Smooth muscle cell (in vitro differentiated cells): Measurements from ENCODE around the gene RBP5. TPM values are rescaled to one million over a fixed set of nuclear protein-coding genes. Genes with fewer than 3 reads are reported as not detected.
A peak's percentile ranks its signal among the peaks of the same experiment; 100 is the strongest.

Experiments used
- DNase-seq: peaks from one replicate; lab custom pipeline; 2025; ENCODE audit not compliant: unreplicated experiment; lab: John Stamatoyannopoulos, UW
- H2AFZ ChIP-seq: fragments of 200-600 bp; sonication (generic); 2 replicates; pipeline ENCODE4 v1.6.0; 2016; ENCODE audit warnings: antibody characterized with exemption, low read depth, mild to moderate bottlenecking
- H3F3A ChIP-seq: fragments of 200-600 bp; sonication (generic); 2 replicates; pipeline ENCODE4 v1.6.0; 2017; ENCODE audit warnings: antibody characterized with exemption, low read depth
- H3K27ac ChIP-seq: fragments of 200-600 bp; sonication (generic); 2 replicates; pipeline ENCODE4 v1.5.1; 2016; ENCODE audit warnings: low read depth, mild to moderate bottlenecking
- H3K27me3 ChIP-seq: fragments of 200-600 bp; sonication (generic); 2 replicates; pipeline ENCODE4 v1.6.1; 2016; ENCODE audit warnings: low read depth, mild to moderate bottlenecking
- H3K36me3 ChIP-seq: fragments of 200-600 bp; sonication (generic); 2 replicates; pipeline ENCODE4 v1.5.1; 2016; ENCODE audit warnings: low read depth
- H3K4me1 ChIP-seq: fragments of 200-600 bp; sonication (generic); 2 replicates; pipeline ENCODE4 v1.5.1; 2016; ENCODE audit warnings: low read depth
- H3K4me2 ChIP-seq: fragments of 200-600 bp; sonication (generic); 2 replicates; pipeline ENCODE4 v1.6.0; 2016; ENCODE audit warnings: mild to moderate bottlenecking
- H3K4me3 ChIP-seq: fragments of 200-600 bp; sonication (generic); 2 replicates; pipeline ENCODE4 v1.5.1; 2016; ENCODE audit warnings: mild to moderate bottlenecking
- H3K79me2 ChIP-seq: fragments of 200-600 bp; sonication (generic); 2 replicates; pipeline ENCODE4 v1.6.0; 2016; ENCODE audit warnings: low read depth, mild to moderate bottlenecking
- H3K9ac ChIP-seq: fragments of 200-600 bp; sonication (generic); 2 replicates; pipeline ENCODE4 v1.6.0; 2016; ENCODE audit warnings: low read depth
- H3K9me3 ChIP-seq: fragments of 200-600 bp; sonication (generic); replicated peaks from 2 replicates; pipeline ENCODE4 v1.5.1; 2016; ENCODE audit warnings: low read depth
- H4K20me1 ChIP-seq: fragments of 200-600 bp; sonication (generic); 2 replicates; pipeline ENCODE4 v1.6.0; 2016; ENCODE audit warnings: low read depth
- WGBS: methylation state at CpG from one replicate; pipeline ENCODE4 v1.1.7; 2016; ENCODE audit warnings: low lambda C conversion rate; 5-methylcytosine and 5-hydroxymethylcytosine counted together
- polyA plus RNA-seq: library from polyadenylated mRNA; unstranded; fragments of >200 nt; fragmentation: Nextera tagmentation; extraction: Ambion mirVana; gene quantifications from 2 replicates; pipeline ENCODE4 v1.2.1, GENCODE V29; 2016
- total RNA-seq: library from RNA; depleted of rRNA; stranded (reverse); fragments of >200 nt; gene quantifications from 2 replicates; pipeline ENCODE4 v1.2.3, GENCODE V29; 2014
- TF ChIP-seq, protein P1 (sequence below): fragments of 200-600 bp; sonication (generic); IDR thresholded peaks from 2 replicates; pipeline ENCODE4 v1.5.1; 2017; ENCODE audit warnings: borderline replicate concordance, mild to moderate bottlenecking, antibody characterized with exemption; ENCODE audit not compliant: insufficient read depth, poor library complexity, severe bottlenecking

The RBP5 gene
- total and polyA plus RNA-seq, 2 experiments from 2014 or later: 0.21 TPM; not detected in 1

DNA sequence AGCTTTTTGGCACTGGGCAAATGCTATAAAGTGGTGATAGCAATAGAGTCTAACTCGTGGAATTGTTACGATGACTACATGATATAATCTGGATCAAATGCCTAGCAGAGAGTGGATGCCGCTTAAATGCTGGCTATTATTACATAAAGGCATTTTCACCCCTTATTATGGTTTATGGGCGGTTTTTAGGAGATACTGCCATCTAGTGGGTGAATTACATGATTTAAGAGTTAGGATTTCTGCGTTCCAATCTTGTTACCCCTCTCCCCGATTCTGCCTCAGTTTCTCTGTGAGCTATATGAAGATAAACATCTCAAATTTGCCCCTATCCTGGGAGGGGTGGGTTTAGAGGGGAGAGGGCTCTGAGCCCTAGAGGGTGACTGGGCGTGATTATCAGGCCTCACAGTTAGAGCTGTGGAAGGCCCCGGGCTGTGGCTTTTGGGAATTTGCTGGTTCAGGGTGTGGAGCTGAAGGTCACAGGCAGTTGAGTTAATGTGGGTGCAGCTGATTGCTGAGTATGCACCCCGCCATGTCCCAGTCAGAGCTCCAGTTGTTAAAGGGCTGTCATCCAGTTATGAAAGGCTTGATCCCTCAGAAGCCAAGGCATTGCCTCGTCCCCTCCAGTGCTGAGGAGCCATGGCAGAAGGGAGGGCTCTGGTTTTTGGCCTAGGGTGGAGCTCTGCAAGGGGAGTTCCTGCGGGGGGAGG lies 15.9 kb upstream of the RBP5 start:
- H3K36me3 ChIP-seq: no peaks in the 10 kb centered on the region
- H4K20me1 ChIP-seq: no peaks in the 10 kb centered on the region
- H3K4me1 ChIP-seq: no peaks in the 10 kb centered on the region
- 71% methylated on average over 11 of the region's 11 CpGs for WGBS
- no peak overlapping the region for H3K4me3 ChIP-seq
- no peaks in the 10 kb centered on the region for H3K27me3 ChIP-seq
- H3K9me3 ChIP-seq: no peaks in the 10 kb centered on the region
- TF ChIP-seq, protein P1, sequence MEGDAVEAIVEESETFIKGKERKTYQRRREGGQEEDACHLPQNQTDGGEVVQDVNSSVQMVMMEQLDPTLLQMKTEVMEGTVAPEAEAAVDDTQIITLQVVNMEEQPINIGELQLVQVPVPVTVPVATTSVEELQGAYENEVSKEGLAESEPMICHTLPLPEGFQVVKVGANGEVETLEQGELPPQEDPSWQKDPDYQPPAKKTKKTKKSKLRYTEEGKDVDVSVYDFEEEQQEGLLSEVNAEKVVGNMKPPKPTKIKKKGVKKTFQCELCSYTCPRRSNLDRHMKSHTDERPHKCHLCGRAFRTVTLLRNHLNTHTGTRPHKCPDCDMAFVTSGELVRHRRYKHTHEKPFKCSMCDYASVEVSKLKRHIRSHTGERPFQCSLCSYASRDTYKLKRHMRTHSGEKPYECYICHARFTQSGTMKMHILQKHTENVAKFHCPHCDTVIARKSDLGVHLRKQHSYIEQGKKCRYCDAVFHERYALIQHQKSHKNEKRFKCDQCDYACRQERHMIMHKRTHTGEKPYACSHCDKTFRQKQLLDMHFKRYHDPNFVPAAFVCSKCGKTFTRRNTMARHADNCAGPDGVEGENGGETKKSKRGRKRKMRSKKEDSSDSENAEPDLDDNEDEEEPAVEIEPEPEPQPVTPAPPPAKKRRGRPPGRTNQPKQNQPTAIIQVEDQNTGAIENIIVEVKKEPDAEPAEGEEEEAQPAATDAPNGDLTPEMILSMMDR: peak; percentile 47
- H3K9ac ChIP-seq: no peak overlapping the region
- H3F3A ChIP-seq: no peaks in the 10 kb centered on the region
- H2AFZ ChIP-seq: no peak overlapping the region
- H3K4me2 ChIP-seq: no peak overlapping the region
- no peaks in the 10 kb centered on the region for H3K79me2 ChIP-seq
- no peak for DNase-seq
- H3K27ac ChIP-seq: no peak overlapping the region

DNA sequence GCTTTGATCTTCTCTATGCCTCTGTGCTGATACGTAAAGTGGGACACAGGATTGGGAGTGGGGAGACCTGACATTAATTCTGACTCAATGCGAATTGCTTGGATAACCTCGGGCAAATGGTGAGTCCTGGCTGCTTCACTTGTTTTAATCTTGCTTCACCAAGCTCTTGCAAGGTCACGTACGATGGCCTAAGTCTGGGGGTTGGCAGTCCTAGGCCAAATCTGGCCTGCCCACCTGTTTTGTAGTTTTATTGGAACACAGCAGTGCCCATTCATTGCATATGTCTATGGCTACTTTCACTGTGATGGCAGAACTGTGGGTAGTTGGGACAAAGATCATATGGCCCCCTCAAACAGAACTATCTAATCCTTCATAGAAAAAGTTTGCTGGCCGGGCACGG lies 14.9 kb upstream of the RBP5 start:
- no peak for DNase-seq

DNA sequence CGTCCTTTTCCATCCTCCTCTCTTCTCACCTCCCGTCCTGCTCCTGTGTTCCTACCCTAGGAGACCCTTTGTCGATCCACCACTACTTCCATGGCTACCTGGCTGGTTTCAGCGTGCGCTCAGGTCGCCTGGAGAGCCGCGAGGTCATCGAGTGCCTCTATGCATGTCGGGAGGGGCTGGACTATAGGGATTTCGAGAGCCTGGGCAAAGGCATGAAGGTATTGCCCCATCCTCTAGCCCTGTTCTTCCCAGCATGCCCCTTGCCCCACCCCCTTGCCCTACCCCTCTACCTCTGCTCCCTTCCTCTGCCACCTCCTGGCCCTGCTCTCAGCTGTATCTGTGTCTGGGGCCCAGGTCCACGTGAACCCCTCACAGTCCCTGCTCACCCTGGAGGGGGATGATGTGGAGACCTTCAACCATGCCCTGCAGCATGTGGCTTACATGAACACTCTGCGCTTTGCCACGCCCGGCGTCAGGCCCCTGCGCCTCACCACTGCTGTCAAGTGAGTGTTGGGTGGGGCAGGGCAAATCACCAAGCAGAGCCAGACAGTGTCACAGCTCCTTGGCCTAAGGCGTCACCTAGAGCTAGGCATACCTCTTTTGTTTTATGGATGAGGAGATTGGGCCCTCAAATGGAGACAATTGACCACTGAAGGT lies 14.2 kb upstream of the RBP5 start:
- Histone ChIP-seq H3K9me3 (no peaks in the 10 kb centered on the region), H3K9ac (no peak overlapping the region), H3K4me3 (no peak overlapping the region), H3K27ac (no peak overlapping the region), H3K79me2 (no peaks in the 10 kb centered on the region), H3K4me2 (no peak overlapping the region), H2AFZ (no peak overlapping the region), H3K36me3 (no peaks in the 10 kb centered on the region), H4K20me1 (no peaks in the 10 kb centered on the region), H3F3A (no peaks in the 10 kb centered on the region), H3K4me1 (no peaks in the 10 kb centered on the region), H3K27me3 (no peaks in the 10 kb centered on the region)
- no peak for DNase-seq
- TF ChIP-seq, protein P1: no peak
- WGBS: 94% methylated on average over 18 of the region's 18 CpGs

More for the DNA sequence above, 14.9 kb upstream of the RBP5 start:
- Histone ChIP-seq H3K4me2 (no peak overlapping the region), H4K20me1 (no peaks in the 10 kb centered on the region), H3K27ac (no peak overlapping the region), H3F3A (no peaks in the 10 kb centered on the region), H3K9ac (no peak overlapping the region), H3K27me3 (no peaks in the 10 kb centered on the region), H3K4me1 (no peaks in the 10 kb centered on the region), H3K36me3 (no peaks in the 10 kb centered on the region), H3K4me3 (no peak overlapping the region), H3K79me2 (no peaks in the 10 kb centered on the region), H2AFZ (no peak overlapping the region), H3K9me3 (no peaks in the 10 kb centered on the region)
- 95% methylated on average over 7 of the region's 7 CpGs for WGBS
- TF ChIP-seq, protein P1: no peak
